Measurements from ENCODE around the gene DLGAP1. TPM values are rescaled to one million over a fixed set of nuclear protein-coding genes. Genes with fewer than 3 reads are reported as not detected.

Gene DLGAP1
- total and polyA plus RNA-seq, 2 donors: 0.24 to 0.41 TPM

GRCh38 chr18:3726238-3726951 lies 728.7 kb downstream of the DLGAP1 start:
- no peaks in the 10 kb centered on the region for H3K36me3 ChIP-seq (ENCODE audit: control insufficient read depth in 2 of 2, insufficient read depth in 2 of 2, low read length in 1 of 2)
- H3K9me3 ChIP-seq (ENCODE audit: control insufficient read depth in 2 of 2, insufficient read depth in 1 of 2, low read length in 1 of 2): no peaks in the 10 kb centered on the region
- WGBS: 75% methylated on average over 4 of the region's 4 CpGs
- DNase-seq (ENCODE audit: low read depth in 6 of 9, low spot score in 9 of 9): no peak
- H3K27ac ChIP-seq (ENCODE audit: low read depth in 1 of 2, low read length in 1 of 2): no peak overlapping the region
- H3K4me3 ChIP-seq (ENCODE audit: low read length in 2 of 2): no peak overlapping the region
- peaks cover 0 to 10% of the 10 kb centered on the region in 2 donors for H3K4me1 ChIP-seq (ENCODE audit: control insufficient read depth in 2 of 2, insufficient read depth in 2 of 2, low read length in 2 of 2)
- no peaks in the 10 kb centered on the region for H3K27me3 ChIP-seq (ENCODE audit: control insufficient read depth in 2 of 2, insufficient read depth in 1 of 2, low read length in 1 of 2)

GRCh38 chr18:3725115-3725514 lies 730.0 kb downstream of the DLGAP1 start:
- H3K36me3 ChIP-seq (ENCODE audit: control insufficient read depth in 2 of 2, insufficient read depth in 2 of 2, low read length in 1 of 2): no peaks in the 10 kb centered on the region
- no peaks in the 10 kb centered on the region for H3K27me3 ChIP-seq (ENCODE audit: control insufficient read depth in 2 of 2, insufficient read depth in 1 of 2, low read length in 1 of 2)
- no peaks in the 10 kb centered on the region for H3K9me3 ChIP-seq (ENCODE audit: control insufficient read depth in 2 of 2, insufficient read depth in 1 of 2, low read length in 1 of 2)
- peaks cover 0 to 14% of the 10 kb centered on the region in 2 donors for H3K4me1 ChIP-seq (ENCODE audit: control insufficient read depth in 2 of 2, insufficient read depth in 2 of 2, low read length in 2 of 2)
- 81% methylated on average over 2 of the region's 2 CpGs for WGBS
- DNase-seq (ENCODE audit: low read depth in 6 of 9, low spot score in 9 of 9): no peak
- no peak overlapping the region for H3K27ac ChIP-seq (ENCODE audit: low read depth in 1 of 2, low read length in 1 of 2)
- no peak overlapping the region for H3K4me3 ChIP-seq (ENCODE audit: low read length in 2 of 2)

GRCh38 chr18:3723554-3723953 lies 731.6 kb downstream of the DLGAP1 start:
- no peak overlapping the region for H3K27ac ChIP-seq (ENCODE audit: low read depth in 1 of 2, low read length in 1 of 2)
- no peaks in the 10 kb centered on the region for H3K27me3 ChIP-seq (ENCODE audit: control insufficient read depth in 2 of 2, insufficient read depth in 1 of 2, low read length in 1 of 2)
- no peak for DNase-seq (ENCODE audit: low read depth in 6 of 9, low spot score in 9 of 9)
- H3K4me3 ChIP-seq (ENCODE audit: low read length in 2 of 2): no peak overlapping the region
- no peaks in the 10 kb centered on the region for H3K36me3 ChIP-seq (ENCODE audit: control insufficient read depth in 2 of 2, insufficient read depth in 2 of 2, low read length in 1 of 2)
- peaks cover 0 to 14% of the 10 kb centered on the region in 2 donors for H3K4me1 ChIP-seq (ENCODE audit: control insufficient read depth in 2 of 2, insufficient read depth in 2 of 2, low read length in 2 of 2)
- no peaks in the 10 kb centered on the region for H3K9me3 ChIP-seq (ENCODE audit: control insufficient read depth in 2 of 2, insufficient read depth in 1 of 2, low read length in 1 of 2)

- DNase-seq (ENCODE audit: low read depth in 6 of 9, low spot score in 9 of 9): no peak
- H3K4me1 ChIP-seq (ENCODE audit: control insufficient read depth in 2 of 2, insufficient read depth in 2 of 2, low read length in 2 of 2): peaks cover 0 to 20% of the 10 kb centered on the region in 2 donors
- WGBS: 66% methylated on average over 5 of the region's 5 CpGs
- no peak overlapping the region for H3K27ac ChIP-seq (ENCODE audit: low read depth in 1 of 2, low read length in 1 of 2)
- no peaks in the 10 kb centered on the region for H3K36me3 ChIP-seq (ENCODE audit: control insufficient read depth in 2 of 2, insufficient read depth in 2 of 2, low read length in 1 of 2)
- H3K27me3 ChIP-seq (ENCODE audit: control insufficient read depth in 2 of 2, insufficient read depth in 1 of 2, low read length in 1 of 2): no peaks in the 10 kb centered on the region
- H3K4me3 ChIP-seq (ENCODE audit: low read length in 2 of 2): no peak overlapping the region
- no peaks in the 10 kb centered on the region for H3K9me3 ChIP-seq (ENCODE audit: control insufficient read depth in 2 of 2, insufficient read depth in 1 of 2, low read length in 1 of 2)
These were observed 732.3 kb downstream of the DLGAP1 start for GRCh38 chr18:3722649-3723433.

GRCh38 chr18:3721771-3722648 lies 733.1 kb downstream of the DLGAP1 start:
- Histone ChIP-seq H3K9me3 (ENCODE audit: control insufficient read depth in 2 of 2, insufficient read depth in 1 of 2, low read length in 1 of 2) (no peaks in the 10 kb centered on the region), H3K27ac (ENCODE audit: low read depth in 1 of 2, low read length in 1 of 2) (no peak overlapping the region), H3K4me1 (ENCODE audit: control insufficient read depth in 2 of 2, insufficient read depth in 2 of 2, low read length in 2 of 2) (peaks cover 7 to 28% of the 10 kb centered on the region in 2 donors), H3K4me3 (ENCODE audit: low read length in 2 of 2) (no peak overlapping the region), H3K36me3 (ENCODE audit: control insufficient read depth in 2 of 2, insufficient read depth in 2 of 2, low read length in 1 of 2) (no peaks in the 10 kb centered on the region), H3K27me3 (ENCODE audit: control insufficient read depth in 2 of 2, insufficient read depth in 1 of 2, low read length in 1 of 2) (no peaks in the 10 kb centered on the region)
- no peak for DNase-seq (ENCODE audit: low read depth in 6 of 9, low spot score in 9 of 9)
- 57% methylated on average over 7 of the region's 7 CpGs for WGBS

GRCh38 chr18:3720818-3721545 lies 734.1 kb downstream of the DLGAP1 start:
- Histone ChIP-seq H3K36me3 (ENCODE audit: control insufficient read depth in 2 of 2, insufficient read depth in 2 of 2, low read length in 1 of 2) (no peaks in the 10 kb centered on the region), H3K27me3 (ENCODE audit: control insufficient read depth in 2 of 2, insufficient read depth in 1 of 2, low read length in 1 of 2) (no peaks in the 10 kb centered on the region), H3K4me3 (ENCODE audit: low read length in 2 of 2) (no peak overlapping the region), H3K27ac (ENCODE audit: low read depth in 1 of 2, low read length in 1 of 2) (no peak overlapping the region), H3K9me3 (ENCODE audit: control insufficient read depth in 2 of 2, insufficient read depth in 1 of 2, low read length in 1 of 2) (no peaks in the 10 kb centered on the region), H3K4me1 (ENCODE audit: control insufficient read depth in 2 of 2, insufficient read depth in 2 of 2, low read length in 2 of 2) (peaks cover 9 to 32% of the 10 kb centered on the region in 2 donors)
- DNase-seq (ENCODE audit: low read depth in 6 of 9, low spot score in 9 of 9): no peak
- 80% methylated on average over 4 of the region's 4 CpGs for WGBS

GRCh38 chr18:3720159-3720558 lies 734.9 kb downstream of the DLGAP1 start:
- no peak overlapping the region for H3K27ac ChIP-seq (ENCODE audit: low read depth in 1 of 2, low read length in 1 of 2)
- peaks cover 14 to 38% of the 10 kb centered on the region in 2 donors for H3K4me1 ChIP-seq (ENCODE audit: control insufficient read depth in 2 of 2, insufficient read depth in 2 of 2, low read length in 2 of 2)
- DNase-seq (ENCODE audit: low read depth in 6 of 9, low spot score in 9 of 9): no peak
- H3K4me3 ChIP-seq (ENCODE audit: low read length in 2 of 2): no peak overlapping the region
- no peaks in the 10 kb centered on the region for H3K27me3 ChIP-seq (ENCODE audit: control insufficient read depth in 2 of 2, insufficient read depth in 1 of 2, low read length in 1 of 2)
- 97% methylated on average over 1 of the region's 1 CpG for WGBS
- no peaks in the 10 kb centered on the region for H3K36me3 ChIP-seq (ENCODE audit: control insufficient read depth in 2 of 2, insufficient read depth in 2 of 2, low read length in 1 of 2)
- H3K9me3 ChIP-seq (ENCODE audit: control insufficient read depth in 2 of 2, insufficient read depth in 1 of 2, low read length in 1 of 2): no peaks in the 10 kb centered on the region

GRCh38 chr18:3717376-3718025 lies 737.6 kb downstream of the DLGAP1 start:
- Histone ChIP-seq H3K27ac (ENCODE audit: low read depth in 1 of 2, low read length in 1 of 2) (peak overlapping the region in 1 of 2 donors; percentile 64), H3K4me3 (ENCODE audit: low read length in 2 of 2) (no peak overlapping the region), H3K27me3 (ENCODE audit: control insufficient read depth in 2 of 2, insufficient read depth in 1 of 2, low read length in 1 of 2) (no peaks in the 10 kb centered on the region), H3K9me3 (ENCODE audit: control insufficient read depth in 2 of 2, insufficient read depth in 1 of 2, low read length in 1 of 2) (no peaks in the 10 kb centered on the region), H3K4me1 (ENCODE audit: control insufficient read depth in 2 of 2, insufficient read depth in 2 of 2, low read length in 2 of 2) (peaks cover 18 to 57% of the 10 kb centered on the region in 2 donors), H3K36me3 (ENCODE audit: control insufficient read depth in 2 of 2, insufficient read depth in 2 of 2, low read length in 1 of 2) (no peaks in the 10 kb centered on the region)
- DNase-seq (ENCODE audit: low read depth in 6 of 9, low spot score in 9 of 9): no peak
- WGBS: 37% methylated on average over 5 of the region's 5 CpGs

All from thymus (tissue), 11 donors.